Fibroblast of the aortic adventitia (primary cell): Measurements from ENCODE around the gene B3GALT2. TPM values are rescaled to one million over a fixed set of nuclear protein-coding genes. Genes with fewer than 3 reads are reported as not detected.

ENCODE experiments used
- DNase-seq: peaks from one replicate; pipeline ENCODE4 v3.0.0-alpha.2; 2010; ENCODE audit warnings: low read depth
- H3K4me3 ChIP-seq: 2 replicates; pipeline ENCODE4 v1.5.1; 2011; ENCODE audit warnings: low read depth, mild to moderate bottlenecking, control low read depth, low read length, moderate library complexity
- small RNA-seq: library from RNA; depleted of rRNA; stranded (forward); fragments of <200 nt; gene quantifications from one replicate; pipeline ENCODE3, GENCODE V24; 2012
- total RNA-seq: library from RNA; depleted of rRNA; stranded (reverse); fragments of >200 nt; gene quantifications from 2 replicates; pipeline ENCODE4 v1.2.3, GENCODE V29; 2012; ENCODE audit warnings: low replicate concordance
- TF ChIP-seq, protein P1 (sequence below): IDR thresholded peaks from 2 replicates; pipeline ENCODE4 v1.5.1; 2011; ENCODE audit warnings: mild to moderate bottlenecking, low read length, control low read depth, inconsistent platforms; ENCODE audit not compliant: insufficient read depth

Gene B3GALT2
- total RNA-seq, 1 donor = 0.18 TPM

- TF ChIP-seq, protein P1, sequence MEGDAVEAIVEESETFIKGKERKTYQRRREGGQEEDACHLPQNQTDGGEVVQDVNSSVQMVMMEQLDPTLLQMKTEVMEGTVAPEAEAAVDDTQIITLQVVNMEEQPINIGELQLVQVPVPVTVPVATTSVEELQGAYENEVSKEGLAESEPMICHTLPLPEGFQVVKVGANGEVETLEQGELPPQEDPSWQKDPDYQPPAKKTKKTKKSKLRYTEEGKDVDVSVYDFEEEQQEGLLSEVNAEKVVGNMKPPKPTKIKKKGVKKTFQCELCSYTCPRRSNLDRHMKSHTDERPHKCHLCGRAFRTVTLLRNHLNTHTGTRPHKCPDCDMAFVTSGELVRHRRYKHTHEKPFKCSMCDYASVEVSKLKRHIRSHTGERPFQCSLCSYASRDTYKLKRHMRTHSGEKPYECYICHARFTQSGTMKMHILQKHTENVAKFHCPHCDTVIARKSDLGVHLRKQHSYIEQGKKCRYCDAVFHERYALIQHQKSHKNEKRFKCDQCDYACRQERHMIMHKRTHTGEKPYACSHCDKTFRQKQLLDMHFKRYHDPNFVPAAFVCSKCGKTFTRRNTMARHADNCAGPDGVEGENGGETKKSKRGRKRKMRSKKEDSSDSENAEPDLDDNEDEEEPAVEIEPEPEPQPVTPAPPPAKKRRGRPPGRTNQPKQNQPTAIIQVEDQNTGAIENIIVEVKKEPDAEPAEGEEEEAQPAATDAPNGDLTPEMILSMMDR = no peak
- no peak overlapping the region for H3K4me3 ChIP-seq
- no peak for DNase-seq
These were observed 46.2 kb downstream of the B3GALT2 start for GRCh38 chr1:193140254-193140653.

DNA sequence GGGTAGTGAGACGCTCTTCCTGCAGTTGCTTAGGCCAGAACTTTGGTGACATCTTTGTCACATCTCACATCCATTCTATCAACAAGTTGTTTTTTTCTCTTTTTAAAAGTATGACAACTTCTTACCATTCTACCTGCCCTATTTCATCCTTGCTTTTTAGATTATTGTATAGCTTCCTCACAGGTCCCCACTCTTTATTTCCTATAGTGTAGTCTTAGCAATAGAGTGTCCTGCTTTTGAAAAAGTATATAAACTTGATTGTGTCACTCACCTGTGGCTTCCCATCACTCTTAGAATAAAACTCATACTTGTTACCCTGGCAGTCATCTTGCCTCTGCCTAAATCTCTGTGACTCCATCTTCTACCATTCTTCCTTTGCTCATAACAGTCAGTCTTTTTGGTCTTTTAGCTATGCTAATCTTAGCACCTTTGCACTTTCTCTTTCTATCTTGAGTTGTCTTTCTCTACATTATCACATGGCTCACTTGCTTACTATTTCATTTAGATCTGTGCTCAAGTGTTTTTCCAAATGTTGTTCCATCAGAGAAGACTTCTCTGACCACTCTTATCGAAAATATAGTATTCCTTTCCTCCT, 55.0 kb downstream of the B3GALT2 start:
- TF ChIP-seq, protein P1 = no peak
- DNase-seq = no peak
- no peak overlapping the region for H3K4me3 ChIP-seq

Small RNA genes within 50 kb of the gene (small RNA-seq; reads per million reads assigned to genes)
- gene MIR1278 = not detected

Other genes with a start within 250 kb of the B3GALT2 start
- 35.6 TPM in 2 replicates for gene UCHL5, start 127.3 kb downstream of the B3GALT2 start, total RNA-seq
- 92.8 and 134 TPM in 2 replicates for gene RO60, start 127.0 kb downstream of the B3GALT2 start, total RNA-seq
- gene GLRX2, start 81.2 kb downstream of the B3GALT2 start, total RNA-seq = 4.3 and 25.7 TPM in 2 replicates
- gene CDC73, start 64.6 kb downstream of the B3GALT2 start, total RNA-seq = 33.4 and 174 TPM in 2 replicates